Activated CD4-positive, alpha-beta T cell treated with anti-CD3 and anti-CD28 coated beads for 36 hours (primary cell): ENCODE data around the gene DSP. TPM values are rescaled to one million over a fixed set of nuclear protein-coding genes. Genes with fewer than 3 reads are reported as not detected.

Experiments
- ATAC-seq: fragments of 200-7000 bp; cut with Tn5 transposase; one replicate; pipeline ENCODE4 v1.10.0; 2021; ENCODE audit warnings: mild to moderate bottlenecking, moderate library complexity
- CTCF ChIA-PET: fragments of 350-600 bp; sonication (Branson Sonifier 250); formaldehyde crosslinking; loops from one replicate; lab custom pipeline; 2021; ENCODE audit warnings: antibody characterized with exemption; lab: Charles Lee
- POLR2A ChIA-PET: fragments of 350-600 bp; sonication (Branson Sonifier 250); formaldehyde crosslinking; loops from one replicate; lab custom pipeline; 2021; ENCODE audit warnings: antibody characterized with exemption, inconsistent platforms; lab: Charles Lee
- DNase-seq: peaks from one replicate; pipeline ENCODE4 v3.0.0-alpha.2; 2020
- H3K27ac Mint-ChIP-seq: one replicate; pipeline ENCODE4 v1.8.0; 2021; ENCODE audit warnings: mixed read lengths
- H3K27me3 Mint-ChIP-seq: one replicate; pipeline ENCODE4 v1.8.0; 2021; ENCODE audit warnings: mixed read lengths
- H3K36me3 Mint-ChIP-seq: one replicate; pipeline ENCODE4 v1.8.0; 2021; ENCODE audit warnings: low read depth, mixed read lengths
- H3K4me1 Mint-ChIP-seq: one replicate; pipeline ENCODE4 v1.8.0; 2021; ENCODE audit warnings: mixed read lengths
- H3K4me3 Mint-ChIP-seq: one replicate; pipeline ENCODE4 v1.8.0; 2021; ENCODE audit warnings: mild to moderate bottlenecking, moderate library complexity, mixed read lengths
- H3K9me3 Mint-ChIP-seq: one replicate; pipeline ENCODE4 v1.8.0; 2021; ENCODE audit warnings: low read depth, mixed read lengths
- intact Hi-C, 2 experiments: fragments of 100-400 bp; cut with DNase I in 1 of 2; cut with micrococcal nuclease in 1 of 2; formaldehyde crosslinking; loops; one replicate each; pipeline versions ENCODE4 v1.14.2 to v1.15.1; 2022 to 2024; cut with DNase I, micrococcal nuclease
- total RNA-seq, 2 experiments: library from RNA; stranded (reverse); gene quantifications; one replicate each; pipeline ENCODE4 v1.2.3, GENCODE V29; 2021

DSP gene
- total RNA-seq, 2 experiments from 2014 or later = 0.05 to 0.09 TPM

- no peaks in the 10 kb centered on the region for H3K36me3 Mint-ChIP-seq
- ATAC-seq = no peak
- ChIA-PET CTCF (interaction anchor here (0.8 to 1.3 kb wide), 2 partner anchors 15 to 303 kb away, joined by 4 read pairs; no protein-coding TSS in a partner anchor), POLR2A (no interaction called here)
- no peak for DNase-seq
- no peak overlapping the region for H3K4me3 Mint-ChIP-seq
- H3K27ac Mint-ChIP-seq = no peak overlapping the region
- H3K27me3 Mint-ChIP-seq = peaks cover 6% of the 10 kb centered on the region
- intact Hi-C loops = no loop called here
- H3K9me3 Mint-ChIP-seq = no peaks in the 10 kb centered on the region
- no peaks in the 10 kb centered on the region for H3K4me1 Mint-ChIP-seq
Measured at GRCh38 chr6:7580927-7581618, 39.6 kb downstream of the DSP start.

GRCh38 chr6:7585287-7585930 is 43.9 kb downstream of the DSP start:
- Mint-ChIP-seq H3K36me3 (peaks cover 2% of the 10 kb centered on the region), H3K27ac (no peak overlapping the region), H3K9me3 (no peaks in the 10 kb centered on the region), H3K4me3 (no peak overlapping the region), H3K27me3 (no peaks in the 10 kb centered on the region), H3K4me1 (peaks cover 14% of the 10 kb centered on the region)
- CTCF ChIA-PET = no interaction called here
- POLR2A ChIA-PET = no interaction called here
- DNase-seq (no peak), ATAC-seq (no peak)
- intact Hi-C loops = no loop called here

- intact Hi-C loops = no loop called here
- POLR2A ChIA-PET = interaction anchor here (0.6 kb wide), 2 partner anchors 10 to 307 kb away, joined by 3 to 12 read pairs; no protein-coding TSS in a partner anchor
- H3K4me1 Mint-ChIP-seq = peaks cover 31% of the 10 kb centered on the region
Measured at GRCh38 chr6:7587631-7588100, 46.2 kb downstream of the DSP start.

GRCh38 chr6:7588506-7588905 is 47.0 kb downstream of the DSP start:
- POLR2A ChIA-PET = no interaction called here

More at GRCh38 chr6:7587631-7588100, 46.2 kb downstream of the DSP start:
- DNase-seq (no peak), ATAC-seq (no peak)
- peaks cover 6% of the 10 kb centered on the region for H3K36me3 Mint-ChIP-seq
- H3K9me3 Mint-ChIP-seq = no peaks in the 10 kb centered on the region
- no peak overlapping the region for H3K27ac Mint-ChIP-seq
- H3K27me3 Mint-ChIP-seq = no peaks in the 10 kb centered on the region
- CTCF ChIA-PET = interaction anchor here (0.7 to 1.3 kb wide), 2 partner anchors 27 to 53 kb away, joined by 4 to 5 read pairs; no protein-coding TSS in a partner anchor
- no peak overlapping the region for H3K4me3 Mint-ChIP-seq

GRCh38 chr6:7589221-7589620 is 47.8 kb downstream of the DSP start:
- ChIA-PET CTCF (interaction anchor here (1.0 to 1.1 kb wide), 3 partner anchors 14 to 132 kb away, joined by 3 read pairs; no protein-coding TSS in a partner anchor), POLR2A (interaction anchor here (1.1 kb wide), 1 partner anchor 199 kb away, joined by 3 read pairs; the partner anchor contains the start of genes CAGE1 and RIOK1)
- Mint-ChIP-seq H3K4me3 (peak overlapping the region; percentile 96), H3K27me3 (no peaks in the 10 kb centered on the region), H3K9me3 (no peaks in the 10 kb centered on the region), H3K27ac (peak overlapping the region; percentile 93), H3K4me1 (peaks cover 39% of the 10 kb centered on the region), H3K36me3 (peaks cover 11% of the 10 kb centered on the region)
- no peak for DNase-seq
- intact Hi-C loops = no loop called here
- no peak for ATAC-seq

More at GRCh38 chr6:7588506-7588905, 47.0 kb downstream of the DSP start:
- intact Hi-C loops = no loop called here
- peaks cover 39% of the 10 kb centered on the region for H3K4me1 Mint-ChIP-seq
- peaks cover 11% of the 10 kb centered on the region for H3K36me3 Mint-ChIP-seq
- DNase-seq = no peak
- no peak overlapping the region for H3K4me3 Mint-ChIP-seq
- no peak overlapping the region for H3K27ac Mint-ChIP-seq
- H3K27me3 Mint-ChIP-seq = no peaks in the 10 kb centered on the region
- CTCF ChIA-PET = interaction anchor here (1.3 kb wide), 1 partner anchor 26 kb away, joined by 5 read pairs; no protein-coding TSS in a partner anchor
- no peak for ATAC-seq
- H3K9me3 Mint-ChIP-seq = no peaks in the 10 kb centered on the region

- Mint-ChIP-seq H3K4me1 (peaks cover 39% of the 10 kb centered on the region), H3K27me3 (no peaks in the 10 kb centered on the region), H3K36me3 (peaks cover 16% of the 10 kb centered on the region), H3K4me3 (peak within 1 kb of the TSS; percentile 96), H3K9me3 (no peaks in the 10 kb centered on the region), H3K27ac (peak within 1 kb of the TSS; percentile 93)
- DNase-seq = peak; percentile 94
- peak; percentile 100 for ATAC-seq
- ChIA-PET POLR2A (interaction anchor here (1.0 to 1.1 kb wide), 2 partner anchors 10 to 200 kb away, joined by 3 to 4 read pairs; partner anchors contain the start of genes CAGE1 and RIOK1), CTCF (interaction anchor here (0.6 to 1.7 kb wide), 9 partner anchors 11 to 449 kb away, joined by 3 to 7 read pairs (median 3); no protein-coding TSS in a partner anchor)
- intact Hi-C loops = loop anchor here (1.0 to 10.0 kb wide), 11 partner anchors 14 to 933 kb away; partner anchors contain the start of genes CAGE1 (in 2 of the 2), DSP (in 2 of the 2), RIOK1 (in 2 of the 2) and SSR1 (in 2 of the 2)
Measured at GRCh38 chr6:7589949-7590917, 48.8 kb downstream of the DSP start, which contains the start of gene SNRNP48. Gene SNRNP48, plus strand, starts transcription at chr6:7590198. Its CDS starts 60 bp downstream, at chr6:7590258.

GRCh38 chr6:7590918-7591302 is 49.4 kb downstream of the DSP start:
- POLR2A ChIA-PET = no interaction called here
- CTCF ChIA-PET = interaction anchor here (1.7 kb wide), 1 partner anchor 13 kb away, joined by 7 read pairs; no protein-coding TSS in a partner anchor
- Mint-ChIP-seq H3K9me3 (no peaks in the 10 kb centered on the region), H3K4me3 (peak overlapping the region; percentile 96), H3K27me3 (no peaks in the 10 kb centered on the region), H3K36me3 (peaks cover 16% of the 10 kb centered on the region), H3K27ac (peak overlapping the region; percentile 93), H3K4me1 (peaks cover 39% of the 10 kb centered on the region)
- intact Hi-C loops = loop anchor here (1.0 to 10.0 kb wide), 11 partner anchors 13 to 934 kb away; partner anchors contain the start of genes CAGE1 (in 2 of the 2), DSP (in 2 of the 2), RIOK1 (in 2 of the 2) and SSR1 (in 2 of the 2)
- ATAC-seq (no peak), DNase-seq (no peak)

- H3K27me3 Mint-ChIP-seq = no peaks in the 10 kb centered on the region
Measured at GRCh38 chr6:7591770-7592169, 50.3 kb downstream of the DSP start.

GRCh38 chr6:7593229-7593628 is 51.8 kb downstream of the DSP start:
- intact Hi-C loops = loop anchor here (5.0 to 10.0 kb wide), 5 partner anchors 51 to 936 kb away; partner anchors contain the start of genes DSP (in 1 of the 2), SLC35B3 (in 1 of the 2) and TXNDC5 (in 1 of the 2)
- ChIA-PET POLR2A (no interaction called here), CTCF (no interaction called here)
- Mint-ChIP-seq H3K27me3 (no peaks in the 10 kb centered on the region), H3K36me3 (peaks cover 26% of the 10 kb centered on the region), H3K9me3 (no peaks in the 10 kb centered on the region), H3K4me1 (peaks cover 34% of the 10 kb centered on the region), H3K27ac (peak overlapping the region; percentile 52), H3K4me3 (no peak overlapping the region)
- ATAC-seq = no peak
- DNase-seq = no peak

More at GRCh38 chr6:7591770-7592169, 50.3 kb downstream of the DSP start:
- DNase-seq = no peak
- ChIA-PET CTCF (interaction anchor here (0.8 to 1.7 kb wide), 2 partner anchors 12 to 18 kb away, joined by 3 to 7 read pairs; no protein-coding TSS in a partner anchor), POLR2A (no interaction called here)
- peaks cover 21% of the 10 kb centered on the region for H3K36me3 Mint-ChIP-seq
- peaks cover 39% of the 10 kb centered on the region for H3K4me1 Mint-ChIP-seq
- no peaks in the 10 kb centered on the region for H3K9me3 Mint-ChIP-seq
- H3K27ac Mint-ChIP-seq = peak overlapping the region; percentile 7
- ATAC-seq = no peak
- intact Hi-C loops = loop anchor here (5.0 to 10.0 kb wide), 5 partner anchors 49 to 934 kb away; partner anchors contain the start of genes DSP (in 1 of the 2), SLC35B3 (in 1 of the 2) and TXNDC5 (in 1 of the 2)
- peak overlapping the region; percentile 96 for H3K4me3 Mint-ChIP-seq
